Measurements from ENCODE around the gene CFTR.

CFTR gene

DNA sequence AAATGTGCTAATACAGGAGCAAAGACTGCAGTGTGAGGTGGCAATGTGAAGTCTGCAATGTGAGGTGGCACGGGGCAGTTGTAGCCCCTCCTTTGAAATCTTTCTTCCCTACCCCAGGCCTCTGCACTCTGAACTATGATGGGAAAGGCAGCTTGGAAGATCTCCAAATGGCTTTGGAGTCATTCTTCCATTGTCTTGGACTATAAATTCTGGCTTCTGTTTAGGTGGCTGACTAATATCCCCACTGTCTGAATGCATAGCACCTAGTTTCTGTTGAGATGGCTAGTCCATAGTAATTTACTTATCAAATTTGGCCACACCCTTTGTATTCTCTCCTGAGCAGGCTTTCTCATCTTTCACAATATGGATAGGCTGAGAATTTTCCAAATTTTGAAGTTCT, 175.0 kb downstream of the CFTR start:
- no peak for DNase-seq

GRCh38 chr7:117656806-117657205, 177.0 kb downstream of the CFTR start:
- DNase-seq, result no peak

- DNase-seq, result no peak
These were observed 179.7 kb downstream of the CFTR start for GRCh38 chr7:117659531-117660011.

DNA sequence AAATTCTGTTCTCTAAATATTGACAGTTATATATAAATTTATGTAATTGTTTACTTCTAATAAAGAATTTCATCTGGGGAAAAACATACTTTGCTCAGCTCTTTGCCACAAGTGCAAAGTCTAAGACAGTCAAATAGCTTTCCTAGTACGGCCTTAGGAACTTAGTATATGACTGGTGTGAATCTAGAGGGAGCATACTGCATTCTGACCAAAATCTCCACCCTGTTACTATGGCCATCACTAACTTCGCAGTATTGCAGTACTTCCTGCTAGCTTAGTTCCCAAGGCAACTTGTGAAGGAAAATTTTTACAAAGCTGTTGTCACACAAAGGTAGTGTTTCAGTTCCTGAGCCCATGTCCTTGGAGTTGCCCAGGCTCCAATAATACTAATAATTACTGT, 181.5 kb downstream of the CFTR start:
- DNase-seq, result no peak

- DNase-seq, result no peak
These were observed 184.2 kb downstream of the CFTR start for GRCh38 chr7:117664047-117664446.

DNA sequence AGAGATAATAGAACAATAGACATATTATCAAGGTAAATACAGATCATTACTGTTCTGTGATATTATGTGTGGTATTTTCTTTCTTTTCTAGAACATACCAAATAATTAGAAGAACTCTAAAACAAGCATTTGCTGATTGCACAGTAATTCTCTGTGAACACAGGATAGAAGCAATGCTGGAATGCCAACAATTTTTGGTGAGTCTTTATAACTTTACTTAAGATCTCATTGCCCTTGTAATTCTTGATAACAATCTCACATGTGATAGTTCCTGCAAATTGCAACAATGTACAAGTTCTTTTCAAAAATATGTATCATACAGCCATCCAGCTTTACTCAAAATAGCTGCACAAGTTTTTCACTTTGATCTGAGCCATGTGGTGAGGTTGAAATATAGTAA, 185.5 kb downstream of the CFTR start:
- DNase-seq, result no peak

GRCh38 chr7:117666031-117666430, 186.2 kb downstream of the CFTR start:
- no peak for DNase-seq

GRCh38 chr7:117666689-117667088, 186.9 kb downstream of the CFTR start:
- DNase-seq, result no peak

DNA sequence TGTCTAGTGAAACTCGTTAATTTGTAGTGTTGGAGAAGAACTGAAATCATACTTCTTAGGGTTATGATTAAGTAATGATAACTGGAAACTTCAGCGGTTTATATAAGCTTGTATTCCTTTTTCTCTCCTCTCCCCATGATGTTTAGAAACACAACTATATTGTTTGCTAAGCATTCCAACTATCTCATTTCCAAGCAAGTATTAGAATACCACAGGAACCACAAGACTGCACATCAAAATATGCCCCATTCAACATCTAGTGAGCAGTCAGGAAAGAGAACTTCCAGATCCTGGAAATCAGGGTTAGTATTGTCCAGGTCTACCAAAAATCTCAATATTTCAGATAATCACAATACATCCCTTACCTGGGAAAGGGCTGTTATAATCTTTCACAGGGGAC, 187.6 kb downstream of the CFTR start:
- DNase-seq, result no peak

GRCh38 chr7:117669818-117670217, 190.0 kb downstream of the CFTR start:
- no peak for DNase-seq

- no peak for DNase-seq
These were observed 192.6 kb downstream of the CFTR start for GRCh38 chr7:117672453-117672852.

DNA sequence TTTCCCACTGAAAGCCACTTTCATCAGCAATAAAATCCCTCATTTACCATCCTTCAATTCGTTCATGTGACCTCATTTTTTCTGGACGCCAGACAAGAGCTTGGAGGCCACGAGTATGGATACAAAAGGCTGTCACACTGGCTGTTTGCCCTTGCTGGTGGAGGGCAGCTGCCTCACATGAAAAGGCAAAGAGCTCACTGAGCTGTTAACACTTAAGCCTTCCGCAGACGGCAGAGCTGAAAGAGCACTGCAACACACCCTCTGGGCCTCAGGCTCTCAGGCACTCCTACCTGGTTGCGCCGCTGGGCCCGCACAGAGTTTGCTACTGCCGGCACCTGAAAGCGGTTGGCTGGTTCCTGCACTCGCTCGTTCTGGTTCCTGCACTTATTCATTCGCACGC, 193.5 kb downstream of the CFTR start:
- no peak for DNase-seq

- no peak for DNase-seq
These were observed 194.0 kb downstream of the CFTR start for GRCh38 chr7:117673839-117674238.

DNA sequence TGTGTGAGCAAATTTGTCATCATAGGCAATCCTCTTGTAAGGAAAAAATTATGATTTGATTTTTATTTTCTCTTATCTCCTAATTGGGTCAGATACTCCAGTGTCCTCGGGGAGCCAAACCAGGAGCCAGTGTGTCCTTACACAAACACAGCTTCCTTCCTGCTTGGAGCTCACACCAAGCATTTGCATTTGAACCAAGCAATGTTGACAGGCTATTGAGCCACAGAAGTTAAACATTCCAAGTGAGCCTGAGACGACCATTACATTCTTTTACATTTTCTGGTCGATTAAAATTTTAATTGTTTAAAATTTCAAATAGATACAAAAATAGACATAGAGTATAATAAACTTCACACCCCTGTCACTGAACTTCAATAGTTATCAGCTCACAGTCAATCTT, 194.8 kb downstream of the CFTR start:
- no peak for DNase-seq

DNA sequence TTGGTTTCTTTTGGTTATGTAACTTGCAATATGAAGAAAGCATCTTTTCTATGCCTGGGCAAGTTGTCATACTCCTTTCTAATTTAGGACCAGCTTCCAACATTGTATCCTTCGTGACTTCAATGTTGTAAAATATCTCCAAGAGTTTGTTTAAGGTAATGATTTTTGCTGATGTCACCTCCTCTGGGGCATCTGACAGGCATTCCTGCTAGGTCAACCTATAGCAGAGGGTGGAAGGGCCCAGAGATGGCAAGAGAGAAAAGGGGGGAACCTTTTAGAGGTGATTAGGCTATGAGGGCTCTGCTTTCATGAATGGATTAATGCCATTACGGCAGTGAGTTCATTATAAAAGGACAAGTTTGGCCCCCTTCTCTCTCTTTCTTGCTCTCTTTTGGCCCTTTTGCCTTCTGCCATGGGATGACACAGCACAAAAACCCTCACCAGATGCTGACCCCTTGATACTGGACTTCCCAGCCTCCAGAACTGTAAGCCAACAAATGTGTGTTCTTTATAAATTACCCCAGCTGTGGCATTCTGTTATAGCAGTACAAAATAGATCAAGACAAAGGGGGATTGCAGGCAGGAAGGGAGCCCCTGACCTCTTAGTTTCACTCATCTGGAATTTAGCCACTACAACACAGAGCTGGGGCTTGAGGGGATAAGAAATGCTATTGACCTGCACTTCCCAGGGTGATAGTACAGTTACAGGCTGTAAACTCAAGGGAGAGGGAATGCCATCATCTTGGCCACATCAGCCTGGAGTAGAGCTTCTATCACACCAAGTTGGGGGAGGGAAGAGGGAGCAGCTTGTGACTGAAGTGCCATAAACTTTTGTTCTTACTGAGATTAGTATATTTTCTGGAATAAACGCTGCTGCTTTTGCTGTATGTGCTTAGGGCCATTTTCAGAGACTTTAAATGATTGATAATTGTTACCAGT, 195.9 kb downstream of the CFTR start:
- no peak for DNase-seq

DNA sequence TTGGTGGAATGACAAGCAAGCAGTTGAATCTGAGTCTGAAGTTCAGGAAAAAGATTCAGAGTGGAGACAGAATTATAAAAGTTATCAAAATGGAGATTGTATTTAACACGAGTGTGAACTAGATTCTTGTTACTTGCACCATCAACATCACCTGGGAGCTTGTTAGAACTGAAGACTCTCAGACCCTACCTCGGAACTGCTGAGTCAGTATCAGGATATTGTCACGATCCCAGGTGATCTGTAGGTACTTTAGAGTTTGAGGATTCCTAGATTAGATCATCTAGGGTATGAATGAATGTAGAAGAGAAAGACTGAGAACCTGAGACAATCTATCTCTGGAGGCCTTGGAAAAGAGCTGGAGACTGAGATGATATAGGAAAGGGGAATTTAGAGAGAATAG, 199.3 kb downstream of the CFTR start:
- no peak for DNase-seq

- DNase-seq, result no peak
These were observed 203.0 kb downstream of the CFTR start for GRCh38 chr7:117682681-117683385.

GRCh38 chr7:117683430-117684175, 203.8 kb downstream of the CFTR start:
- no peak for DNase-seq

DNA sequence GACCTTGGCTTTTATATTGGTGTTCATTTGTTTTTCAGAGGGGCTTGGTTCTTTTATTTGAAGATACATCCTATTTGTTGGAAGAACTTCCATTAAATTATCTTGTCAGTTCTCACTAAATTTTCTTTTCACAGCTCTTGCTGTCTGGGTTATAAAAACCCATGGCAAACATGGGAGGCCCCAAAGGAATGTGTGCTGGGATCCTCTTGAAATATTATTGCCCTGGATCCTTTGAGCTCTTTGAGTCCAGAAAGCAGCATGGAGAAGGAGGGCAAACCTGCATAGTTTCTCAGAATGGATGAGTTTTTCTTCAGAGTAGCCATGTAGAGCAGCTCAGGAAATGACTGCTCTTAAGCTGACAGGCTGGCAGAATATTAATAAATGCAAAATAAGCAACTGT, 206.0 kb downstream of the CFTR start:
- no peak for DNase-seq

GRCh38 chr7:117686311-117686935, 206.6 kb downstream of the CFTR start:
- DNase-seq, result no peak

DNA sequence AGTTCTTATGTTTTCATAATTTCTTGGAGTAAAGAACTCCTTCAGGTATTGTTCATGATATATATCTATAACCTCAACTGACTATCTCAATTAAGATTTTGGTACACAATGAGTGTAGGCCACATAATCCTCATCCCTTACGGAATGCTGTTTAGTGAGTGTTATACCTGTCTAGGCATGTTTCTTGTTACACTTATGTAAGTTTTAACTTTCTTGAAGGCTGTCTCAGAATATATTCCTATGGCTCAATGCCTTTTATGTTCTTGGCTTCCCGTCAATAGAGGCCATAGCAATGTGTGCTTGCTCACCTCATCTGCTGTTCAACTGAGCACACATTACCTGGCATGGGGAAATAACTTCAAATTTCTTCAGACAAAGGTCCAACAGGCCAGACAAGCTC, 208.3 kb downstream of the CFTR start:
- DNase-seq, result no peak

DNA sequence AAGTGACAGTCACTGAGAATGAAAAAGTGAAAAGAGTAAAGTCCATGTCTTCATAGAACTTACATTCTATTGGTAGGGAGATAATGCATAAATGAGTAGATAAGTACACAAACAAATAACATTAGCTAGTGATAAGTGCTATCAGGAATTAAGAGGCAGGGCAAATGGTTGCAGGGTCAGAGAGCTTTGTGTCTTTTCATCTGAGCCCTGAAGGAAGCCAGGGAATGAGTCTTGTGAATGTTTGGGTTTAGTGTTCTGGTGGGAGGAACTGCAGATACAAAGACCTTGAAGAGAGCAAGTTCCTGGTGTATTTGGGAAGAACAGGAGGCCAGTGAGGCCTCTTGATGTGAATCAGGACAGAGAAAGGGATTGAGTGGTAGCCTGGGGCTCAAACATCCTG, 209.6 kb downstream of the CFTR start:
- no peak for DNase-seq

GRCh38 chr7:117690147-117690546, 210.3 kb downstream of the CFTR start:
- no peak for DNase-seq
